Posterior vena cava (tissue), 2 donors: Measurements from ENCODE around the gene AMPD2. TPM values are rescaled to one million over a fixed set of nuclear protein-coding genes. Genes with fewer than 3 reads are reported as not detected.
A peak's percentile ranks its signal among the peaks of the same experiment; 100 is the strongest.

ENCODE experiments used
- DNase-seq: peaks from one replicate; pipeline ENCODE4 v3.0.0-alpha.2; 2020; ENCODE audit warnings: low spot score
- intact Hi-C, 2 donors: fragments of 100-400 bp; cut with DNase I; formaldehyde crosslinking; loops; one replicate each; pipeline versions ENCODE4 v1.14.1 to v1.14.2; 2022 to 2023
- total RNA-seq, 2 donors: library from RNA; stranded (reverse); fragmentation: NEBNext Ultra II Directional; extraction: Animal tissue kit (Norgen Biotek cat#: 25700); gene quantifications; one replicate each; pipeline ENCODE4 v1.2.1, GENCODE V29; 2021
- donor health status: DM: yes; HTN: yes; CAD: no.
- donor health status: DM: yes; HTN: yes; CAD: no.

Gene AMPD2
- total RNA-seq, 2 donors from 2014 or later: 33.8 to 39.4 TPM

GRCh38 chr1:109639841-109640184 lies 20.2 kb downstream of the AMPD2 start:
- intact Hi-C loops: loop anchor here (2.0 to 10.0 kb wide), 4 partner anchors 65 to 345 kb away; partner anchors contain the start of gene AHCYL1 (in 1 of the 2)
- peak; percentile 77 for DNase-seq

- DNase-seq: peak; percentile 95
Observed at GRCh38 chr1:109640285-109640865, 20.7 kb downstream of the AMPD2 start.

GRCh38 chr1:109641078-109641740 lies 21.6 kb downstream of the AMPD2 start:
- DNase-seq: no peak

More at GRCh38 chr1:109640285-109640865, 20.7 kb downstream of the AMPD2 start:
- intact Hi-C loops: loop anchor here in 1 of 2 donors (2.0 to 10.0 kb wide), 2 partner anchors 64 to 134 kb away; no protein-coding TSS in a partner anchor

GRCh38 chr1:109641861-109642260 lies 22.2 kb downstream of the AMPD2 start:
- DNase-seq: no peak

More at GRCh38 chr1:109641078-109641740, 21.6 kb downstream of the AMPD2 start:
- intact Hi-C loops: loop anchor here in 1 of 2 donors (2.0 to 10.0 kb wide), 2 partner anchors 64 to 134 kb away; no protein-coding TSS in a partner anchor

GRCh38 chr1:109642626-109643025 lies 23.0 kb downstream of the AMPD2 start:
- no peak for DNase-seq
- intact Hi-C loops: loop anchor here in 1 of 2 donors (10.0 kb wide), 1 partner anchor 62 kb away; no protein-coding TSS in a partner anchor

More at GRCh38 chr1:109641861-109642260, 22.2 kb downstream of the AMPD2 start:
- intact Hi-C loops: loop anchor here in 1 of 2 donors (2.0 to 10.0 kb wide), 2 partner anchors 63 to 133 kb away; no protein-coding TSS in a partner anchor

GRCh38 chr1:109643385-109644230 lies 24.0 kb downstream of the AMPD2 start:
- peak; percentile 94 for DNase-seq
- intact Hi-C loops: loop anchor here in 1 of 2 donors (10.0 kb wide), 1 partner anchor 61 kb away; no protein-coding TSS in a partner anchor

- DNase-seq: no peak
- intact Hi-C loops: loop anchor here in 1 of 2 donors (10.0 kb wide), 1 partner anchor 60 kb away; no protein-coding TSS in a partner anchor
Observed at GRCh38 chr1:109644670-109645069, 25.0 kb downstream of the AMPD2 start.

- no peak for DNase-seq
- intact Hi-C loops: loop anchor here in 1 of 2 donors (10.0 kb wide), 1 partner anchor 55 kb away; no protein-coding TSS in a partner anchor
Observed at GRCh38 chr1:109649491-109649914, 29.9 kb downstream of the AMPD2 start.

GRCh38 chr1:109650609-109651008 lies 31.0 kb downstream of the AMPD2 start:
- DNase-seq: no peak
- intact Hi-C loops: no loop called here

- DNase-seq: no peak
- intact Hi-C loops: no loop called here
Observed at GRCh38 chr1:109652402-109652801, 32.8 kb downstream of the AMPD2 start.

GRCh38 chr1:109653306-109653705 lies 33.7 kb downstream of the AMPD2 start:
- intact Hi-C loops: no loop called here
- DNase-seq: no peak

- no peak for DNase-seq
- intact Hi-C loops: no loop called here
Observed at GRCh38 chr1:109654519-109654918, 34.9 kb downstream of the AMPD2 start.

GRCh38 chr1:109655615-109656519 lies 36.2 kb downstream of the AMPD2 start, which contains the start of gene GSTM4:
Gene GSTM4, plus strand, starts transcription at chr1:109656099. Its CDS starts 291 bp downstream, at chr1:109656390.
- intact Hi-C loops: loop anchor here in 1 of 2 donors (5.0 kb wide), 1 partner anchor 79 kb away; no protein-coding TSS in a partner anchor
- peak; percentile 95 for DNase-seq

- DNase-seq: no peak
- intact Hi-C loops: loop anchor here in 1 of 2 donors (5.0 kb wide), 1 partner anchor 80 kb away; no protein-coding TSS in a partner anchor
Observed at GRCh38 chr1:109657395-109657794, 37.8 kb downstream of the AMPD2 start.

GRCh38 chr1:109657970-109658369 lies 38.3 kb downstream of the AMPD2 start:
- intact Hi-C loops: loop anchor here in 1 of 2 donors (5.0 kb wide), 1 partner anchor 81 kb away; no protein-coding TSS in a partner anchor
- no peak for DNase-seq

- intact Hi-C loops: loop anchor here in 1 of 2 donors (5.0 kb wide), 1 partner anchor 81 kb away; no protein-coding TSS in a partner anchor
- DNase-seq: no peak
Observed at GRCh38 chr1:109658533-109659042, 39.0 kb downstream of the AMPD2 start.

GRCh38 chr1:109659145-109659544 lies 39.5 kb downstream of the AMPD2 start:
- DNase-seq: no peak
- intact Hi-C loops: loop anchor here in 1 of 2 donors (5.0 kb wide), 1 partner anchor 82 kb away; no protein-coding TSS in a partner anchor
